Erythroblast (primary cell): ENCODE data around the gene LOXHD1.

Experiments
- GATA1 ChIP-seq: IDR thresholded peaks from 2 replicates; pipeline ENCODE4 v1.6.1; 2011; ENCODE audit warnings: low read depth, mild to moderate bottlenecking, control low read depth, low read length, moderate library complexity
- POLR2A ChIP-seq: IDR thresholded peaks from 2 replicates; pipeline ENCODE4 v1.6.1; 2011; ENCODE audit warnings: mild to moderate bottlenecking, low read length

- TF ChIP-seq POLR2A (no peak), GATA1 (no peak)
Measured at GRCh38 chr18:46629361-46629760, 27.7 kb downstream of the LOXHD1 start.
